Calu3 (cell line): ENCODE results near the gene ZNF836. TPM values are rescaled to one million over a fixed set of nuclear protein-coding genes. Genes with fewer than 3 reads are reported as not detected.
A peak's percentile ranks its signal among the peaks of the same experiment; 100 is the strongest.

Experiments used
- BruUV-seq: library from RNA; stranded (reverse); fragments of 400-500 nt; replicated peaks from 2 replicates; lab custom pipeline; 2021; lab: Mats Ljungman, UMichigan
- CTCF ChIA-PET: fragments of 300-600 bp; sonication (Branson Sonifier 250); formaldehyde crosslinking; loops from one replicate; lab custom pipeline; 2022; ENCODE audit warnings: antibody characterized with exemption; lab: Charles Lee
- DNase-seq: peaks from one replicate; pipeline ENCODE4 v3.0.0; 2022
- H3K27ac Mint-ChIP-seq: one replicate; pipeline ENCODE4 v1.8.0; 2022; ENCODE audit warnings: mixed read lengths; ENCODE audit not compliant: unreplicated experiment
- H3K27me3 Mint-ChIP-seq: one replicate; pipeline ENCODE4 v1.8.0; 2022; ENCODE audit warnings: mixed read lengths; ENCODE audit not compliant: unreplicated experiment
- H3K36me3 Mint-ChIP-seq: one replicate; pipeline ENCODE4 v1.8.0; 2022; ENCODE audit warnings: mild to moderate bottlenecking, moderate library complexity, mixed read lengths; ENCODE audit not compliant: insufficient read depth, unreplicated experiment
- H3K4me1 Mint-ChIP-seq: one replicate; pipeline ENCODE4 v1.8.0; 2022; ENCODE audit warnings: mild to moderate bottlenecking, low read depth, mixed read lengths; ENCODE audit not compliant: unreplicated experiment
- H3K4me3 Mint-ChIP-seq: one replicate; pipeline ENCODE4 v1.8.0; 2022; ENCODE audit warnings: mild to moderate bottlenecking, low read depth, moderate library complexity, mixed read lengths; ENCODE audit not compliant: unreplicated experiment
- H3K9me3 Mint-ChIP-seq: one replicate; pipeline ENCODE4 v1.8.0; 2022; ENCODE audit warnings: low read depth, mixed read lengths; ENCODE audit not compliant: unreplicated experiment
- intact Hi-C: fragments of 100-400 bp; cut with micrococcal nuclease; formaldehyde crosslinking; loops from one replicate; pipeline ENCODE4 v1.10.0; 2022; ENCODE audit not compliant: unreplicated experiment
- total RNA-seq: library from RNA; stranded (reverse); gene quantifications from 2 replicates; pipeline ENCODE4 v1.2.3, GENCODE V29; 2022
- TF ChIP-seq, protein P1 (sequence below): fragments of 200-600 bp; IDR thresholded peaks from one replicate; pipeline ENCODE4 v1.8.0; 2022; ENCODE audit warnings: antibody characterized with exemption; ENCODE audit not compliant: unreplicated experiment

Gene ZNF836
- total RNA-seq, 1 experiment from 2014 or later, result 11.3 TPM

DNA sequence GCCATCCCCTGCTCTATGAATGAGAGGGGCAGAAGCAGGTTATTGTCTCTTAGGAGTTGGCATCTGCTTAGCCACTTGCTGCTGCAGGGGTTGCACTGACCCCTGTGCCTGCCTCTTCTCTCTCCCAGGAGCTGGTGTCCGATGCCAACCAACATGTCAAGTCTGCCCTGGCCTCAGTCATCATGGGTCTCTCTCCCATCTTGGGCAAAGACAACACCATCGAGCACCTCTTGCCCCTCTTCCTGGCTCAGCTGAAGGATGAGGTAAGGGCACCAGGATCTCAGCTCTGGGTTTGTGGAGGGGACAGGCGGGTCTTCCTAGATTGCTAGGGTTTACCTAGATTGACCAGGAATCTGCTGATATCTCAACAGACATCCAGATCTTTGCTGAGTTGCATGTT, 45.0 kb upstream of the ZNF836 start:
- BruUV-seq, result no TSS peak
- Mint-ChIP-seq H3K4me3 (no peak overlapping the region), H3K27me3 (no peaks in the 10 kb centered on the region), H3K4me1 (no peaks in the 10 kb centered on the region), H3K27ac (no peak overlapping the region), H3K36me3 (peaks cover 89% of the 10 kb centered on the region), H3K9me3 (peaks cover 9% of the 10 kb centered on the region)
- CTCF ChIA-PET, result no interaction called here
- intact Hi-C loops, result no loop called here
- DNase-seq, result no peak
- TF ChIP-seq, protein P1, sequence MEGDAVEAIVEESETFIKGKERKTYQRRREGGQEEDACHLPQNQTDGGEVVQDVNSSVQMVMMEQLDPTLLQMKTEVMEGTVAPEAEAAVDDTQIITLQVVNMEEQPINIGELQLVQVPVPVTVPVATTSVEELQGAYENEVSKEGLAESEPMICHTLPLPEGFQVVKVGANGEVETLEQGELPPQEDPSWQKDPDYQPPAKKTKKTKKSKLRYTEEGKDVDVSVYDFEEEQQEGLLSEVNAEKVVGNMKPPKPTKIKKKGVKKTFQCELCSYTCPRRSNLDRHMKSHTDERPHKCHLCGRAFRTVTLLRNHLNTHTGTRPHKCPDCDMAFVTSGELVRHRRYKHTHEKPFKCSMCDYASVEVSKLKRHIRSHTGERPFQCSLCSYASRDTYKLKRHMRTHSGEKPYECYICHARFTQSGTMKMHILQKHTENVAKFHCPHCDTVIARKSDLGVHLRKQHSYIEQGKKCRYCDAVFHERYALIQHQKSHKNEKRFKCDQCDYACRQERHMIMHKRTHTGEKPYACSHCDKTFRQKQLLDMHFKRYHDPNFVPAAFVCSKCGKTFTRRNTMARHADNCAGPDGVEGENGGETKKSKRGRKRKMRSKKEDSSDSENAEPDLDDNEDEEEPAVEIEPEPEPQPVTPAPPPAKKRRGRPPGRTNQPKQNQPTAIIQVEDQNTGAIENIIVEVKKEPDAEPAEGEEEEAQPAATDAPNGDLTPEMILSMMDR, result no peak

DNA sequence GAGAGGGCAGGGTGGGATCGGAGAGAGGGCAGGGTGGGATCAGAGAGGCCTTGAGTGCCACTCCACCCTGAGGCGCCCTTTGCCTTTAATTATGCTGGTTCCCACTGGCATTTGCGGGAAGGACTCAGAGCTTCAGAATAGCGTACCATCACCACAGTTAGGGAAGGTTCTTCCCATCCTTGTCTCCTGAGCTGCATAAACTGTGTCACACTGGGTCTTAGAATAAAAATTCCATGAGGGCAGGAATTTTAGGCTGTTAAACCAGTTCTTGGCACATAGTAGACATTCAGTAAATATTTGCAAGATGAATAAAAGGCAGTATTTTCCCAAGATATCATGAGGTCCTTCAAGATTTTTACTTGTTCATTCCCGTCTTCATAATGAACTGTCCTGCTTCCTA, 42.8 kb upstream of the ZNF836 start:
- Mint-ChIP-seq H3K4me3 (no peak overlapping the region), H3K27ac (no peak overlapping the region), H3K36me3 (peaks cover 87% of the 10 kb centered on the region), H3K4me1 (no peaks in the 10 kb centered on the region), H3K9me3 (peaks cover 4% of the 10 kb centered on the region), H3K27me3 (no peaks in the 10 kb centered on the region)
- CTCF ChIA-PET, result no interaction called here
- no TSS peak for BruUV-seq
- intact Hi-C loops, result no loop called here
- TF ChIP-seq, protein P1, result no peak
- DNase-seq, result no peak

DNA sequence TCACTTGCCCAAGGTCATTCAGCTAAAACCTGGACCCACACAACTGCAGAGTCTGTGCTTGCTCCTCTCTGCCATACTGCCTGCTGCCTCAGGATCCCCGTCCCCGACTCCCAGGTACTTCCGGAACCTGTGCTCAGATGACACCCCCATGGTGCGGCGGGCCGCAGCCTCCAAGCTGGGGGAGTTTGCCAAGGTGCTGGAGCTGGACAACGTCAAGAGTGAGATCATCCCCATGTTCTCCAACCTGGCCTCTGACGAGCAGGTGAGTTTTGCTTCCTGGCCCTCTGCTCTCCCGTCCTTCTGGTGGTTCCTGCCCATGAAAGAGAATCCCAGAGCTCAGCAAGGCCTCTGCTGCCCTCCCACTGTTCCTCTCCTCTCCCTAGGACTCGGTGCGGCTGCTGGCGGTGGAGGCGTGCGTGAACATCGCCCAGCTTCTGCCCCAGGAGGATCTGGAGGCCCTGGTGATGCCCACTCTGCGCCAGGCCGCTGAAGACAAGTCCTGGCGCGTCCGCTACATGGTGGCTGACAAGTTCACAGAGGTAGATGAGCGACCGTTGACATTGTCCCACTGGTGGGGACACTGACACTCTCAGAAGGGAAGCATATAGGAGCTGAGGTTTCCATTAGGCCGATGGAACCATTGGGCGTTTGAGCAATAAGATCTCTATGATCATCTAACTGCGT, 41.3 kb upstream of the ZNF836 start:
- Mint-ChIP-seq H3K27me3 (no peaks in the 10 kb centered on the region), H3K4me3 (no peak overlapping the region), H3K4me1 (no peaks in the 10 kb centered on the region), H3K36me3 (peaks cover 72% of the 10 kb centered on the region), H3K9me3 (peaks cover 2% of the 10 kb centered on the region), H3K27ac (peak overlapping the region; percentile 8)
- intact Hi-C loops, result no loop called here
- CTCF ChIA-PET, result no interaction called here
- TF ChIP-seq, protein P1, result no peak
- BruUV-seq, result no TSS peak
- DNase-seq, result no peak

GRCh38 chr19:52211926-52212571, 40.6 kb upstream of the ZNF836 start:
- no TSS peak for BruUV-seq
- CTCF ChIA-PET, result no interaction called here
- intact Hi-C loops, result no loop called here
- peaks cover 65% of the 10 kb centered on the region for H3K36me3 Mint-ChIP-seq
- no peaks in the 10 kb centered on the region for H3K4me1 Mint-ChIP-seq
- TF ChIP-seq, protein P1, result no peak
- H3K27ac Mint-ChIP-seq, result no peak overlapping the region
- no peak overlapping the region for H3K4me3 Mint-ChIP-seq
- no peaks in the 10 kb centered on the region for H3K9me3 Mint-ChIP-seq
- no peaks in the 10 kb centered on the region for H3K27me3 Mint-ChIP-seq
- no peak for DNase-seq
